ENCODE measurements around the gene SMC6.

- TF ChIP-seq CTCF (IDR thresholded peaks at IDR 0.05; ENCODE audit: poor library complexity, severe bottlenecking): no peak
- TF ChIP-seq REST (IDR thresholded peaks at IDR 0.05; ENCODE audit: borderline replicate concordance): no peak
- no peak for TF ChIP-seq EZH2 (IDR thresholded peaks at IDR 0.05; ENCODE audit: borderline replicate concordance, insufficient read depth, low read length, poor library complexity, severe bottlenecking)
- TF ChIP-seq POLR2AphosphoS5 (IDR thresholded peaks at IDR 0.05): no peak
- TF ChIP-seq TAF1 (IDR thresholded peaks at IDR 0.05; ENCODE audit: low read depth): no peak
- TF ChIP-seq MXI1 (conservative IDR thresholded peaks at IDR 0.05; ENCODE audit: poor library complexity, severe bottlenecking): no peak
- no peak for TF ChIP-seq EP300 (conservative IDR thresholded peaks at IDR 0.05; ENCODE audit: poor library complexity, severe bottlenecking)
- no peak for TF ChIP-seq SMC3 (conservative IDR thresholded peaks at IDR 0.05; ENCODE audit: poor library complexity)
- TF ChIP-seq RAD21 (conservative IDR thresholded peaks at IDR 0.05): no peak
These were observed 128.2 kb downstream of the SMC6 start for GRCh38 chr2:17625446-17625845.

Data from neural cell (in vitro differentiated cells).